ENCODE data around the gene TMEM247. TPM values are rescaled to one million over a fixed set of nuclear protein-coding genes. Genes with fewer than 3 reads are reported as not detected.

The TMEM247 gene
- total RNA-seq, 1 donor = not detected

GRCh38 chr2:46502291-46502885 lies 23.0 kb downstream of the TMEM247 start:
- H3K4me3 ChIP-seq (ENCODE audit: low read depth, low read length) = no peak overlapping the region
- no peak for DNase-seq (ENCODE audit: low read depth)
- TF ChIP-seq, protein P1, sequence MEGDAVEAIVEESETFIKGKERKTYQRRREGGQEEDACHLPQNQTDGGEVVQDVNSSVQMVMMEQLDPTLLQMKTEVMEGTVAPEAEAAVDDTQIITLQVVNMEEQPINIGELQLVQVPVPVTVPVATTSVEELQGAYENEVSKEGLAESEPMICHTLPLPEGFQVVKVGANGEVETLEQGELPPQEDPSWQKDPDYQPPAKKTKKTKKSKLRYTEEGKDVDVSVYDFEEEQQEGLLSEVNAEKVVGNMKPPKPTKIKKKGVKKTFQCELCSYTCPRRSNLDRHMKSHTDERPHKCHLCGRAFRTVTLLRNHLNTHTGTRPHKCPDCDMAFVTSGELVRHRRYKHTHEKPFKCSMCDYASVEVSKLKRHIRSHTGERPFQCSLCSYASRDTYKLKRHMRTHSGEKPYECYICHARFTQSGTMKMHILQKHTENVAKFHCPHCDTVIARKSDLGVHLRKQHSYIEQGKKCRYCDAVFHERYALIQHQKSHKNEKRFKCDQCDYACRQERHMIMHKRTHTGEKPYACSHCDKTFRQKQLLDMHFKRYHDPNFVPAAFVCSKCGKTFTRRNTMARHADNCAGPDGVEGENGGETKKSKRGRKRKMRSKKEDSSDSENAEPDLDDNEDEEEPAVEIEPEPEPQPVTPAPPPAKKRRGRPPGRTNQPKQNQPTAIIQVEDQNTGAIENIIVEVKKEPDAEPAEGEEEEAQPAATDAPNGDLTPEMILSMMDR (IDR thresholded peaks at IDR 0.05; ENCODE audit: insufficient read depth, low read depth, low read length) = no peak

DNA sequence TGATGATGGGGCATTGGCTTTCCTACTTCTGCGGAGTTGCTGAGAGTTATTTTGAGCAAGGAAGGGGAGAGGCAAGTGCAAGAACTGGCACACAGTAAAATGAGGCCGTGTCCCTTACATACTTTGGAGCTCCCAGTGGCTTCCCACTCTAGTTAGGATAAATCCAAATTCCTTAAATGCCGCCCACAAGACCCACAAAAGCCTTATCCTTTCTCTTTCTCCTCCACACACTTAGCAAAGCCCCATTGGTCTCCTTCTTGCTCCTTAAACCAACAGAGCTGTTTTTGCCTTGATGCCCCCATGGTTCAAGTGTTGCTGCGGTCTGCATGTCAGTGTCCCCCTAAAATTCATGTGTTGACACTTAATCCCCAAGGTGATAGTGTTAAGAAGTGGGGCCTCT lies 24.3 kb downstream of the TMEM247 start:
- no peak for DNase-seq (ENCODE audit: low read depth)
- TF ChIP-seq, protein P1 (IDR thresholded peaks at IDR 0.05; ENCODE audit: insufficient read depth, low read depth, low read length) = no peak
- H3K4me3 ChIP-seq (ENCODE audit: low read depth, low read length) = no peak overlapping the region

DNA sequence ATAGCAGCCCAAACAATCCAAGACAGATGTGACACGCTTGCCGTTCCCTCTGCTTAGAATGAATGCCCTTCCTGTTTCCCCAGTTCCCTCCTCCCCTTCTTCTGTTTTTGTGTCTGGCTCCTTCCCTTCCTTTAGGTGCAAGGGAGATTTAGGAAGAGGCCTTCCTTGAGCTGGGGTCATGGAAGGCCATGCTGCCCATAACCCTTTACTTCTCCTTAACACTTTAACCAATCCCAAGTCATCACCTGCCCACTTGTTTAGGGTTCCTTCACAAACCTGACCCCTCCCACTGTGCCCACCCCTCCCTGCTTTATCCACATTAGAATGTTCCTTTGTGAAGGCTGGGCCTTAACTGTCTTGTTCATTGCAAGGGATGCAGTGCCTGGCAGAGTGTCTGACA lies 24.9 kb downstream of the TMEM247 start:
- TF ChIP-seq, protein P1 (IDR thresholded peaks at IDR 0.05; ENCODE audit: insufficient read depth, low read depth, low read length) = no peak
- no peak overlapping the region for H3K4me3 ChIP-seq (ENCODE audit: low read depth, low read length)
- no peak for DNase-seq (ENCODE audit: low read depth)

GRCh38 chr2:46504685-46505471 lies 25.5 kb downstream of the TMEM247 start:
- TF ChIP-seq, protein P1 (IDR thresholded peaks at IDR 0.05; ENCODE audit: insufficient read depth, low read depth, low read length) = no peak
- H3K4me3 ChIP-seq (ENCODE audit: low read depth, low read length) = no peak overlapping the region
- DNase-seq (ENCODE audit: low read depth) = no peak

- TF ChIP-seq, protein P1 (IDR thresholded peaks at IDR 0.05; ENCODE audit: insufficient read depth, low read depth, low read length) = no peak
- no peak overlapping the region for H3K4me3 ChIP-seq (ENCODE audit: low read depth, low read length)
- no peak for DNase-seq (ENCODE audit: low read depth)
Observed at GRCh38 chr2:46505472-46505783, 26.1 kb downstream of the TMEM247 start.

DNA sequence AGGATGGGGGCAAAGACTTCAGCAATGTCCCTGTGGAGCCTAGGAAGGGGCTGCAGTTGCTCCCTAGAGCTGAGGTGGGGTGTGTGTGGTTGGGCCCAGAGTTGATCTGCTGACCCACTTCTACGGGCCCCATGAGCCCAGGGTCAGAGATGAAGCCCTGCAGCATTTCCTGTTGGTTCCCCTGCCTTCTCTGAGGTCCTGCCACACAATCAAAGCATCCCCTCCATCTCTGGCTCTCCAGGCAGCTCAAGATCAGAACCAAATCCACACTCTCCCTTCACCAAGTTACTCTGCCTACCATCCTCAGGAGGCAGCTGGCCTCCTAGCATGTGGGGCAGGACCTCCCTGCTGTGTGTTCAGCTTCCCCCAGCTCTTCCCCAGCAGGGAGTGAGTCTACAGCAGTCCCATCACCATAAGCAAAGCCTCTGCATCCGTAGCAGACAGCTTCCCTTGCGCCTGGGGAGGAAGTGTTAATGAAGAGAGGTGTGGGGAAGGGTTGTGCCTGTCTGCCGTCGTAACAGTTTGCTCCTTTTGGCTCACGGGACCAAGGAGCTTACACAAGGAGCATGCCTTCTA lies 26.9 kb downstream of the TMEM247 start:
- TF ChIP-seq, protein P1 (IDR thresholded peaks at IDR 0.05; ENCODE audit: insufficient read depth, low read depth, low read length) = no peak
- H3K4me3 ChIP-seq (ENCODE audit: low read depth, low read length) = no peak overlapping the region
- no peak for DNase-seq (ENCODE audit: low read depth)

Measured in fibroblast of villous mesenchyme (primary cell).